C4-2B (cell line): Measurements from ENCODE around the gene MRTFB.

Experiments used
- H3K27ac ChIP-seq: fragments of 450-650 bp; 2 replicates; pipeline ENCODE4 v1.5.1; 2017
- ZFX ChIP-seq: fragments of 450-650 bp; IDR thresholded peaks from 2 replicates; pipeline ENCODE4 v1.6.1; 2017
- TF ChIP-seq, protein P1 (sequence below): fragments of 450-650 bp; conservative IDR thresholded peaks from 2 replicates; pipeline ENCODE4 v1.5.1; 2017; ENCODE audit warnings: mild to moderate bottlenecking

MRTFB gene

DNA sequence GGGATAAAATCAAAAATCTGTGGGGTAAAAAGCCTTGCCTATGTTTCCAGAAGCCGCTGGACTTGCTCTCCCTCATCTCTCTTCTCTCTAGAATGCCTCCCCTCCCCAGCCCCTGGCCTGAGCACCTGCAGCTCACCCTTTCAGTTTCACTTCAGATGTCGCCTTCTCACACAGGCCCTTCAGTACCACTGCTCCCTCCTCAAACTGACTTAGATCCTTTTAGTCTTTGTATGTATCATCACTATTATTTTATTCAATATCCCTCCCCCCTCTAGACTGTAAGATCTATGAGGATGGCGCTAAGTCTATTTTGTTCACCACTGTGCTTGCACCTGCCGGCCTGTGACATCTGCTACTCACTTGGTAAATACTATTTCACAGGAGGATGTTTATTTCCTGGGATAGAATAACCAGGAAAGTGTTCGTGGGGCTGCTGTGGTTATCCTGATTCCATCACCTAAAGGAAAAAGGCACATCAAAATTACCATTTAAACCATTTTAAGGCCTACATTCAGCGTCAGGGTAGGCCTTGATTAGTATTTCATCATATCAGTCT is 122.3 kb downstream of the MRTFB start:
- no peak overlapping the region for H3K27ac ChIP-seq
- no peak for TF ChIP-seq ZFX
- TF ChIP-seq, protein P1, sequence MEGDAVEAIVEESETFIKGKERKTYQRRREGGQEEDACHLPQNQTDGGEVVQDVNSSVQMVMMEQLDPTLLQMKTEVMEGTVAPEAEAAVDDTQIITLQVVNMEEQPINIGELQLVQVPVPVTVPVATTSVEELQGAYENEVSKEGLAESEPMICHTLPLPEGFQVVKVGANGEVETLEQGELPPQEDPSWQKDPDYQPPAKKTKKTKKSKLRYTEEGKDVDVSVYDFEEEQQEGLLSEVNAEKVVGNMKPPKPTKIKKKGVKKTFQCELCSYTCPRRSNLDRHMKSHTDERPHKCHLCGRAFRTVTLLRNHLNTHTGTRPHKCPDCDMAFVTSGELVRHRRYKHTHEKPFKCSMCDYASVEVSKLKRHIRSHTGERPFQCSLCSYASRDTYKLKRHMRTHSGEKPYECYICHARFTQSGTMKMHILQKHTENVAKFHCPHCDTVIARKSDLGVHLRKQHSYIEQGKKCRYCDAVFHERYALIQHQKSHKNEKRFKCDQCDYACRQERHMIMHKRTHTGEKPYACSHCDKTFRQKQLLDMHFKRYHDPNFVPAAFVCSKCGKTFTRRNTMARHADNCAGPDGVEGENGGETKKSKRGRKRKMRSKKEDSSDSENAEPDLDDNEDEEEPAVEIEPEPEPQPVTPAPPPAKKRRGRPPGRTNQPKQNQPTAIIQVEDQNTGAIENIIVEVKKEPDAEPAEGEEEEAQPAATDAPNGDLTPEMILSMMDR, result no peak

DNA sequence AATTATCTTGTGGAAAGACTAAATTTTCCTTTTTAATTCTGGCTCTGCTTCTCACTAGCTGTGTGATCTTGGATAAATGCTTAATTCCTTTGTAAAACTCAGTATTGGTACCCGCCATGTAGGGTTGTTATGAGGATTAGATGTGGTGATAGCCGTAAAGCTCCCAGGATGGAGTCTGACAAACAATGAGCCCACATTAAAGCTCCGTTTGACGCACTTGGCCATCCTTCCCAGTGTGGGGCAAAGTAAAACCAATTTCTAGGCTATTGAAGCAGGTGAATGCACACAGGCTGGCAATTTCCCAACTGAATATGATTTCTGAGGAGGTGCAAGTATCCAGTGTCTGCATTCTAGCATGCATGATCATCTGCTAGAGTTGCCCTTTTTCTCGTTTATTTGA is 123.6 kb downstream of the MRTFB start:
- no peak for TF ChIP-seq ZFX
- TF ChIP-seq, protein P1, result no peak
- no peak overlapping the region for H3K27ac ChIP-seq

DNA sequence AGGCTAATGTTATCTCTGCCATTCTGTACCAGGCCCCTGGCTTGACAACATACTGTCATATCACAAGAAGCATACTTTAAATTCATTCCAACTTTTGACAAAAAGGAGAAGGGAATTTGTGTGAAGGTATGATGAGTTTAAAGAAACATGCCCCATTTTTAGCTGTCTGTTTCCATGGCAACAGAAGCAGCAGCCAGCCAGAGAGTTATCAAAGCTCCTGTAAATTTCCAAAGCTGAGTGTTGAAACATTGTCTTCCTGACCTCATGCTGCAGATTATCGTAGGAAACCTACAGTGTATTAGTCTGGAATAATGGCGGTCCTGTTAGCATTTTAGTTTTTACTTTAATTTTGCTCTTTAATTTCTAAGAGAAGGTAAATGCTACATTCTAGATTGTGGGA is 124.9 kb downstream of the MRTFB start:
- TF ChIP-seq, protein P1, result no peak
- no peak for TF ChIP-seq ZFX
- H3K27ac ChIP-seq, result no peak overlapping the region

DNA sequence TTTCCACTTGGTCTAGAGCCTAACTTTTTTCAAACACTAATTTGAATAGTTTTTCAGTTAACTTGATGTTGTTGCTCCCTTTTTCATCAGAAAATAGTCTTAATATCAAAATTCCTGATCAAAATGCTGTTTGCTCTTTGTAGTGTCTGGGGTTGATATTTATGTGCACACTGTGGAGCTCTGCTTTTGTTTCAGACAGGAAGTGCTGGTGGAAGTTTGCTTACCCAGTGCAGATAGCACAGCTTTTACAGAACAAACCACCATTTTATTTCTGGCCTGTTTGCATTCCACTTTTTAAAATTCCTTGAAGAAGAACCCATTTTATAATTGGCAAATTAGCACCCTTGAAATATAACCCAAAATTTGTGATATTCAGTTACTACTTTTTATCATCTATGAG is 125.4 kb downstream of the MRTFB start:
- no peak for TF ChIP-seq ZFX
- TF ChIP-seq, protein P1, result no peak
- no peak overlapping the region for H3K27ac ChIP-seq

DNA sequence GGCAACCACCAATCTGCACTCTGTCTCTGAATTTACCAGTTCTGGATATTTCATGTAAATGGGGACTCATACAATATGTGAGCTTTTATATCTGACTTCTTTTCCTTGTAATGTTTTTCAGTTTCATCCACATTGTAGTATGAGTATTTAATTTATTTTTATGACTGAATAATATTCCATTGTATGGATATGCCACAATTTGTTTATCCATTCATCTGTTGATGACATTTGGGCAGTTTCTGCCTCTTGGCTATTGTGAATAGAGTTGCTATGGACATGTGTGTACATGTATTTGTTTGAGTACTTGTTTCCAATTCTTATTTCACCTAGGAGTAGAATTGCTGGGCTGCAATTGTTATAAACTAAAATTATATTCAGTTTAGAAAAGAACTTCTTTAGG is 126.9 kb downstream of the MRTFB start:
- TF ChIP-seq ZFX, result no peak
- TF ChIP-seq, protein P1, result no peak
- H3K27ac ChIP-seq, result no peak overlapping the region

DNA sequence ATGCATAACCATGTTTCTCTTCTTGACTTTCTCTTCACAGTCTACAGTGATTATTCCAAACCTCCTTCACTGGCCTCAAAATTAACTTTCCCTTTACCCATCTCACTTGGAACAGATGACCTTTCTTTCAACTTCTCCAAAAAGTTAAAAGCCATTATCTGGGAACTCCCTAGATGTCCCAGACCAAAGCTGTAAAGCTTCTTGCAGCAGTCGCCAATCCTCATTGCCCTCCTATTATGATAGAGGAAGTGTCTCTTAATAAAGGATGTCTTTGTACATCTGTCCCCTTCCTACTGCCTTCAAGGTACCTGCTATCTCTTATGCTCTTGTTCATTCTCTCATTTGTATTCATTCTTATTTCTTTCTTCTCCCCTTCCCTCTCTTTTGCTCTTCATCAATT is 127.5 kb downstream of the MRTFB start:
- H3K27ac ChIP-seq, result no peak overlapping the region
- no peak for TF ChIP-seq ZFX
- TF ChIP-seq, protein P1, result no peak

DNA sequence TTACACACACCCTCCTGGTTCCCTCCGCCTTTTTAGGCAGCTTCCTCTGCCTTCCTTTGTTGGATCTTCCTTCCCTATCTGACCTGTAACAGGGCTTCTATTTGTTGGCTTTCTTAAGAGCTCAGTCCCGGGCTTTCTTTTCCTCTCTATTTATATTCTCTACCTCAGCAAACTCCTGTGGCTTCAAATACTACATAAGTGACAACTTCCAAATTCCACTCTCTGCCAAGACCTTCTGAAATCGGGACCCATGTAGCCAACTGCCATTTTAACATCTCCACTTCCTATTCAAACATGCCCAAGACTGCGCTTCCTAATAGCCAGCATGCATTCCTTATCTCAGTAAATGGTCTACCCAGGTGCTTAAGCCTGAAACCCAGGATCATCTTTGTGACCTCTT is 128.1 kb downstream of the MRTFB start:
- TF ChIP-seq, protein P1, result no peak
- TF ChIP-seq ZFX, result no peak

More for the DNA sequence above, 128.1 kb downstream of the MRTFB start:
- H3K27ac ChIP-seq, result no peak overlapping the region
